OCI-LY7 (cell line): ENCODE data around the gene NPAS2.

Experiments
- EZH2phosphoT487 ChIP-seq: fragments of 200-600 bp; sonication (generic); IDR thresholded peaks from 2 replicates; pipeline ENCODE4 v1.6.1; 2018; ENCODE audit warnings: low read depth, borderline replicate concordance, mild to moderate bottlenecking, mixed run types, antibody characterized with exemption, low read length, moderate library complexity, mixed read lengths
- TF ChIP-seq, protein P1 (sequence below): fragments of 200-600 bp; sonication (generic); conservative IDR thresholded peaks from 2 replicates; pipeline ENCODE4 v1.5.1; 2014; ENCODE audit warnings: mild to moderate bottlenecking, antibody characterized with exemption, low read length, moderate library complexity, mixed read lengths

DNA sequence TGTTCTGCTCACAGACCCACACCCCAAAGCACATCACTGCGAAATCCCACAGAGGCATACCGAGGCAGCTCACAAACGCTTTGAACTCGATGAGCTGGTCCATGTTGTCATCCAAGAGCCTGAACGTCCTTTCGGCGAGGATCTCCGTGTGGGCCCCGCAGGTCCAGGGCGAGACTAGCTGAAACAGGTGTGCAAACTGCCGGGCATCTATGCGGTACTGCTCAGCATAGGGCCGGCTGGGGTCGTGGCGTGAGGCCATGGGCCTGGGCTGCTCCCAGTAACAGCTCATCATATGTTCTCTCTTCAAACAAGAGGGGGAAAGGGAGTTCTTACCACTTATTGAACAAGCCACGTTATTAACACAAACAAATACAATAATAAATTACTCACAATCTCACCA lies 202.3 kb downstream of the NPAS2 start:
- TF ChIP-seq, protein P1, sequence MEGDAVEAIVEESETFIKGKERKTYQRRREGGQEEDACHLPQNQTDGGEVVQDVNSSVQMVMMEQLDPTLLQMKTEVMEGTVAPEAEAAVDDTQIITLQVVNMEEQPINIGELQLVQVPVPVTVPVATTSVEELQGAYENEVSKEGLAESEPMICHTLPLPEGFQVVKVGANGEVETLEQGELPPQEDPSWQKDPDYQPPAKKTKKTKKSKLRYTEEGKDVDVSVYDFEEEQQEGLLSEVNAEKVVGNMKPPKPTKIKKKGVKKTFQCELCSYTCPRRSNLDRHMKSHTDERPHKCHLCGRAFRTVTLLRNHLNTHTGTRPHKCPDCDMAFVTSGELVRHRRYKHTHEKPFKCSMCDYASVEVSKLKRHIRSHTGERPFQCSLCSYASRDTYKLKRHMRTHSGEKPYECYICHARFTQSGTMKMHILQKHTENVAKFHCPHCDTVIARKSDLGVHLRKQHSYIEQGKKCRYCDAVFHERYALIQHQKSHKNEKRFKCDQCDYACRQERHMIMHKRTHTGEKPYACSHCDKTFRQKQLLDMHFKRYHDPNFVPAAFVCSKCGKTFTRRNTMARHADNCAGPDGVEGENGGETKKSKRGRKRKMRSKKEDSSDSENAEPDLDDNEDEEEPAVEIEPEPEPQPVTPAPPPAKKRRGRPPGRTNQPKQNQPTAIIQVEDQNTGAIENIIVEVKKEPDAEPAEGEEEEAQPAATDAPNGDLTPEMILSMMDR = no peak
- TF ChIP-seq EZH2phosphoT487 = no peak
